ENCODE measurements around the gene GRPR.

Gene GRPR

GRCh38 chrX:16123222-16123786 is at the start of gene GRPR:
TSS of gene GRPR (plus strand) at chrX:16123565. CDS start at chrX:16123954, 389 bp downstream.
- peak; percentile 36 to 64 for DNase-seq

- no peak for DNase-seq
These were observed 48.3 kb upstream of the GRPR start for GRCh38 chrX:16075087-16075486.

- no peak for DNase-seq
These were observed 46.5 kb upstream of the GRPR start for GRCh38 chrX:16076834-16077233.

- no peak for DNase-seq
These were observed 45.6 kb upstream of the GRPR start for GRCh38 chrX:16077811-16078210.

- no peak for DNase-seq
These were observed 42.0 kb upstream of the GRPR start for GRCh38 chrX:16081357-16081756.

- DNase-seq, result no peak
These were observed 40.8 kb upstream of the GRPR start for GRCh38 chrX:16082470-16083085.

- no peak for DNase-seq
These were observed 36.3 kb upstream of the GRPR start for GRCh38 chrX:16087076-16087475.

GRCh38 chrX:16089086-16089485 is 34.3 kb upstream of the GRPR start:
- DNase-seq, result no peak

GRCh38 chrX:16096141-16096540 is 27.2 kb upstream of the GRPR start:
- DNase-seq, result no peak

- DNase-seq, result no peak
These were observed 22.7 kb upstream of the GRPR start for GRCh38 chrX:16100673-16101072.

- DNase-seq, result no peak
These were observed 21.8 kb upstream of the GRPR start for GRCh38 chrX:16101581-16101980.

- no peak for DNase-seq
These were observed 19.7 kb upstream of the GRPR start for GRCh38 chrX:16103625-16104024.

- no peak for DNase-seq
These were observed 10.9 kb upstream of the GRPR start for GRCh38 chrX:16112428-16112827.

- DNase-seq, result no peak
These were observed 9.3 kb upstream of the GRPR start for GRCh38 chrX:16113978-16114565.

- no peak for DNase-seq
These were observed 8.8 kb upstream of the GRPR start for GRCh38 chrX:16114611-16115010.

GRCh38 chrX:16119353-16120220 is 3.8 kb upstream of the GRPR start:
- DNase-seq, result no peak

- DNase-seq, result no peak
These were observed 2.9 kb upstream of the GRPR start for GRCh38 chrX:16120431-16120830.

- no peak for DNase-seq
These were observed 836 bp downstream of the GRPR start for GRCh38 chrX:16124201-16124600.

GRCh38 chrX:16125520-16126149 is 2.3 kb downstream of the GRPR start:
- DNase-seq, result no peak

GRCh38 chrX:16130707-16131106 is 7.3 kb downstream of the GRPR start:
- DNase-seq, result no peak

GRCh38 chrX:16134936-16135335 is 11.6 kb downstream of the GRPR start:
- DNase-seq, result no peak

- DNase-seq, result no peak
These were observed 12.7 kb downstream of the GRPR start for GRCh38 chrX:16136080-16136479.

- DNase-seq, result no peak
These were observed 14.2 kb downstream of the GRPR start for GRCh38 chrX:16137416-16138107.

Measured in SHP77 (cell line).